ENCODE measurements around the gene RCBTB2. TPM values are rescaled to one million over a fixed set of nuclear protein-coding genes. Genes with fewer than 3 reads are reported as not detected.

The RCBTB2 gene
- total and polyA plus RNA-seq, 2 donors (not counting 3 experiments of a cell fraction or from before 2014, with no cell fraction given): 10.7 to 12.6 TPM

DNA sequence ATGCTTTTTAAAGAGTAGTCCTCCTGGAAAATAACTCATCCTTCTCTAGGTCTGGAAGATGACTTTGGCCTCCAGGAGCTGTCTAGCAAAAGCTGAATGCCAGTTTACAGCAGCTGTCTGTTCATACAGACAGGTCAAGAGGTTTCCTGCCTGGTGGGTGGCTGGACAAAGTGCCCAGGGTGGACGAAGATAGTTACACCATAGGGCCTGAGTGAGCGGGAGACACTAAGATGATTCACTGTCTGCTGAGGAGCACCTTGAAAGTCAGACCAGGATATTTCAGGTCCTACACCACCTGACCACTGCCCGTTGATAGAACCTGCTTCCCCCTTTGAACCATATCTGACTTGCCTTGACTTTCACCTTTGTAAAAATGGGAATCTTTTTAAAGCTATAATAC is 49.2 kb upstream of the RCBTB2 start:
- no peaks in the 10 kb centered on the region for H3K9me1 ChIP-seq (replicated peaks; ENCODE audit: control insufficient read depth, extremely low read depth, insufficient read depth, low read length)
- H3K9me3 ChIP-seq (replicated peaks; ENCODE audit: control insufficient read depth, insufficient read depth, low read length): no peaks in the 10 kb centered on the region
- DNase-seq (ENCODE audit: low read depth, low spot score): no peak
- ChIA-PET CTCF (interaction anchor here (0.7 to 8.7 kb wide), 11 partner anchors 19 to 544 kb away, joined by 3 to 393 read pairs (median 4); partner anchors contain the start of genes LPAR6, MED4 and NUDT15), POLR2A (interaction anchor here (0.6 kb wide), 2 partner anchors 9 to 310 kb away, joined by 3 to 5 read pairs; no protein-coding TSS in a partner anchor)
- no TSS peak for BruUV-seq (replicated peaks)
- no peak for FAIRE-seq
- peaks cover 31% of the 10 kb centered on the region for H3K4me1 ChIP-seq (ENCODE audit: control insufficient read depth, extremely low read depth, insufficient read depth, low read length)
- H2AFZ ChIP-seq (ENCODE audit: low read depth, low read length): no peak overlapping the region
- intact Hi-C loops (cut with micrococcal nuclease) (loop anchor here (5.0 kb wide), 2 partner anchors 350 to 455 kb away; partner anchors contain the start of gene ITM2B), dilution Hi-C loops (cut with MboI; ENCODE audit: extremely low pct_ligation_motif_present, low sequenced_read_pairs) (no loop called here)
- H3K4me3 ChIP-seq (replicated peaks in 1 of 3; ENCODE audit: insufficient read depth in 1 of 3, low read depth in 1 of 3, low read length in 3 of 3): no peak overlapping the region
- H3K27ac ChIP-seq (ENCODE audit: insufficient read depth, low read depth, low read length): no peak overlapping the region
- no peak overlapping the region for H3K4me2 ChIP-seq (ENCODE audit: insufficient read depth, low read length)
- H3K27me3 ChIP-seq (ENCODE audit: control insufficient read depth in 2 of 2, insufficient read depth in 2 of 2, low read length in 2 of 2): peaks cover 0 to 4% of the 10 kb centered on the region in 2 experiments
- no peaks in the 10 kb centered on the region for H4K20me1 ChIP-seq (replicated peaks; ENCODE audit: control insufficient read depth, extremely low read depth, insufficient read depth, low read length)
- H3K79me2 ChIP-seq (ENCODE audit: control insufficient read depth, insufficient read depth, low read length): no peaks in the 10 kb centered on the region
- H3K36me3 ChIP-seq (ENCODE audit: control insufficient read depth in 2 of 2, extremely low read depth in 1 of 2, insufficient read depth in 2 of 2, low read length in 2 of 2): no peaks in the 10 kb centered on the region
- H3K9ac ChIP-seq (replicated peaks; ENCODE audit: extremely low read depth, insufficient read depth, low read length): no peak overlapping the region
- TF ChIP-seq EZH2 (IDR thresholded peaks at IDR 0.05; ENCODE audit: borderline replicate concordance, low read depth, low read length, severe bottlenecking): no peak
- TF ChIP-seq, protein P1, sequence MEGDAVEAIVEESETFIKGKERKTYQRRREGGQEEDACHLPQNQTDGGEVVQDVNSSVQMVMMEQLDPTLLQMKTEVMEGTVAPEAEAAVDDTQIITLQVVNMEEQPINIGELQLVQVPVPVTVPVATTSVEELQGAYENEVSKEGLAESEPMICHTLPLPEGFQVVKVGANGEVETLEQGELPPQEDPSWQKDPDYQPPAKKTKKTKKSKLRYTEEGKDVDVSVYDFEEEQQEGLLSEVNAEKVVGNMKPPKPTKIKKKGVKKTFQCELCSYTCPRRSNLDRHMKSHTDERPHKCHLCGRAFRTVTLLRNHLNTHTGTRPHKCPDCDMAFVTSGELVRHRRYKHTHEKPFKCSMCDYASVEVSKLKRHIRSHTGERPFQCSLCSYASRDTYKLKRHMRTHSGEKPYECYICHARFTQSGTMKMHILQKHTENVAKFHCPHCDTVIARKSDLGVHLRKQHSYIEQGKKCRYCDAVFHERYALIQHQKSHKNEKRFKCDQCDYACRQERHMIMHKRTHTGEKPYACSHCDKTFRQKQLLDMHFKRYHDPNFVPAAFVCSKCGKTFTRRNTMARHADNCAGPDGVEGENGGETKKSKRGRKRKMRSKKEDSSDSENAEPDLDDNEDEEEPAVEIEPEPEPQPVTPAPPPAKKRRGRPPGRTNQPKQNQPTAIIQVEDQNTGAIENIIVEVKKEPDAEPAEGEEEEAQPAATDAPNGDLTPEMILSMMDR (IDR thresholded peaks at IDR 0.05; ENCODE audit: extremely low read depth in 1 of 2, insufficient read depth in 1 of 2, low read depth in 1 of 2, low read length in 2 of 2): no peak
- TF ChIP-seq, protein P2, sequence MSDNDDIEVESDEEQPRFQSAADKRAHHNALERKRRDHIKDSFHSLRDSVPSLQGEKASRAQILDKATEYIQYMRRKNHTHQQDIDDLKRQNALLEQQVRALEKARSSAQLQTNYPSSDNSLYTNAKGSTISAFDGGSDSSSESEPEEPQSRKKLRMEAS (IDR thresholded peaks at IDR 0.05; ENCODE audit: insufficient read depth, insufficient read length): no peak
- TF ChIP-seq MYC (IDR thresholded peaks at IDR 0.05; ENCODE audit: low read depth, low read length): no peak
- TF ChIP-seq POLR2AphosphoS5 (IDR thresholded peaks at IDR 0.05; ENCODE audit: insufficient read depth, low read depth, low read length): no peak
- TF ChIP-seq JUN (IDR thresholded peaks at IDR 0.05; ENCODE audit: borderline replicate concordance, insufficient read depth, insufficient read length, low read depth): no peak
- no peak for TF ChIP-seq FOS (IDR thresholded peaks at IDR 0.05; ENCODE audit: borderline replicate concordance, insufficient read depth, low read length)
- no peak for TF ChIP-seq GATA2 (IDR thresholded peaks at IDR 0.05; ENCODE audit: insufficient read depth, insufficient read length, low read depth, low read length)
- no peak for TF ChIP-seq POLR2A (IDR thresholded peaks at IDR 0.05; ENCODE audit: low read depth, low read length)

Data from endothelial cell of umbilical vein (primary cell).